BLaER1 treated with 17β-estradiol and CSF1 and Interleukin-3, amounts not matched to agents 10 nM and 100 nM (cell line): ENCODE measurements around the gene OCLN.
A peak's percentile ranks its signal among the peaks of the same experiment; 100 is the strongest.
"Not testable (repeated sequence)": the region's sequence is repeated elsewhere in the genome, so short reads cannot be mapped to it uniquely, and the experiment has no call there.

Experiments
- H3K27ac ChIP-seq, 11 experiments: shearing (Covaris generic); formaldehyde crosslinking; 2 replicates each; pipeline ENCODE4 v1.8.1; 2022
- H3K27me3 ChIP-seq, 11 experiments: shearing (Covaris generic); formaldehyde crosslinking; 2 replicates each; pipeline ENCODE4 v1.8.1; 2022
- H3K36me3 ChIP-seq, 11 experiments: shearing (Covaris generic); formaldehyde crosslinking; 2 replicates each; pipeline ENCODE4 v1.8.1; 2022
- H3K4me1 ChIP-seq, 10 experiments: shearing (Covaris generic); formaldehyde crosslinking; 2 replicates each; pipeline ENCODE4 v1.8.1; 2022
- H3K4me2 ChIP-seq, 11 experiments: shearing (Covaris generic); formaldehyde crosslinking; 2 replicates each; pipeline ENCODE4 v1.8.1; 2022
- H3K4me3 ChIP-seq, 10 experiments: shearing (Covaris generic); formaldehyde crosslinking; 2 replicates each; pipeline ENCODE4 v1.8.1; 2022
- H3K9ac ChIP-seq, 11 experiments: shearing (Covaris generic); formaldehyde crosslinking; 2 replicates each; pipeline ENCODE4 v1.8.1; 2022
- H3K9me3 ChIP-seq, 11 experiments: shearing (Covaris generic); formaldehyde crosslinking; replicated peaks in 1 of 11; 2 replicates each; pipeline ENCODE4 v1.8.1; 2022
- H4K20me1 ChIP-seq, 11 experiments: shearing (Covaris generic); formaldehyde crosslinking; 2 replicates each; pipeline ENCODE4 v1.8.1; 2022
- Cebpa-rat ChIP-seq, 11 experiments: shearing (Covaris generic); IDR thresholded peaks; 2 replicates each; pipeline ENCODE4 v1.8.1; 2022

Gene OCLN, protein sequence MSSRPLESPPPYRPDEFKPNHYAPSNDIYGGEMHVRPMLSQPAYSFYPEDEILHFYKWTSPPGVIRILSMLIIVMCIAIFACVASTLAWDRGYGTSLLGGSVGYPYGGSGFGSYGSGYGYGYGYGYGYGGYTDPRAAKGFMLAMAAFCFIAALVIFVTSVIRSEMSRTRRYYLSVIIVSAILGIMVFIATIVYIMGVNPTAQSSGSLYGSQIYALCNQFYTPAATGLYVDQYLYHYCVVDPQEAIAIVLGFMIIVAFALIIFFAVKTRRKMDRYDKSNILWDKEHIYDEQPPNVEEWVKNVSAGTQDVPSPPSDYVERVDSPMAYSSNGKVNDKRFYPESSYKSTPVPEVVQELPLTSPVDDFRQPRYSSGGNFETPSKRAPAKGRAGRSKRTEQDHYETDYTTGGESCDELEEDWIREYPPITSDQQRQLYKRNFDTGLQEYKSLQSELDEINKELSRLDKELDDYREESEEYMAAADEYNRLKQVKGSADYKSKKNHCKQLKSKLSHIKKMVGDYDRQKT

DNA sequence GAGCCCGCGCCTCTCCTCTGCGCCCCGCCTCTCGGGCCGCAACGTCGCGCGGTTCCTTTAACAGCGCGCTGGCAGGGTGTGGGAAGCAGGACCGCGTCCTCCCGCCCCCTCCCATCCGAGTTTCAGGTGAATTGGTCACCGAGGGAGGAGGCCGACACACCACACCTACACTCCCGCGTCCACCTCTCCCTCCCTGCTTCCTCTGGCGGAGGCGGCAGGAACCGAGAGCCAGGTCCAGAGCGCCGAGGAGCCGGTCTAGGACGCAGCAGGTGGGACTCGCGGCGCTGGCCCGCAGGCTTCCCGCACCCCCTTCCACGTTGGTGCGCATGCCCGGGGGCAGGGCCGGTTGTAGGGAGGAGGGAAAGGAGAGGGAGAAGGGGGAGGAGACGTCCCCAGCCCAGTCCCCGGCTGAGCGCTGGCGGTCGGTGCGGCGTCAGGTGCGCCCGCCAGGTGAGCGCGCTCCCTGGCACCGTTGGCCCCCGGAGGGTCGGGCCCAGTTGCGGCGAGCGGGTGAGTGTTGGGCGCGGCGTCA lies at the start of gene OCLN:
Gene OCLN, plus strand, starts transcription at position 400 of the 532 bp plus-strand sequence. CDS start 11,455 bp downstream, outside the sequence.
- Histone ChIP-seq H3K27me3 (peaks cover 43 to 65% (median 54%) of the 10 kb centered on the region in 11 experiments), H3K4me2 (peak within 1 kb of the TSS; percentile 92 to 100 (median 98)), H3K4me1 (peaks cover 8 to 23% (median 18%) of the 10 kb centered on the region in 10 experiments; a peak in 19 of 20 replicates), H3K36me3 (no peaks in the 10 kb centered on the region), H3K9ac (peak within 1 kb of the TSS in 10 of 11 experiments; percentile 43 to 66 (median 56); a peak in 18 of 22 replicates), H4K20me1 (peaks cover 0 to 13% (median 4%) of the 10 kb centered on the region in 11 experiments; a peak in 4 of 22 replicates), H3K27ac (peak within 1 kb of the TSS in 2 of 11 experiments; percentile 12 to 17; a peak in 1 of 22 replicates), H3K4me3 (peak within 1 kb of the TSS; percentile 54 to 79 (median 64)), H3K9me3 (peaks cover 0 to 8% (median 0%) of the 10 kb centered on the region in 11 experiments; a peak in 1 of 22 replicates)
- no peak for TF ChIP-seq Cebpa-rat (IDR thresholded peaks at IDR 0.05)

DNA sequence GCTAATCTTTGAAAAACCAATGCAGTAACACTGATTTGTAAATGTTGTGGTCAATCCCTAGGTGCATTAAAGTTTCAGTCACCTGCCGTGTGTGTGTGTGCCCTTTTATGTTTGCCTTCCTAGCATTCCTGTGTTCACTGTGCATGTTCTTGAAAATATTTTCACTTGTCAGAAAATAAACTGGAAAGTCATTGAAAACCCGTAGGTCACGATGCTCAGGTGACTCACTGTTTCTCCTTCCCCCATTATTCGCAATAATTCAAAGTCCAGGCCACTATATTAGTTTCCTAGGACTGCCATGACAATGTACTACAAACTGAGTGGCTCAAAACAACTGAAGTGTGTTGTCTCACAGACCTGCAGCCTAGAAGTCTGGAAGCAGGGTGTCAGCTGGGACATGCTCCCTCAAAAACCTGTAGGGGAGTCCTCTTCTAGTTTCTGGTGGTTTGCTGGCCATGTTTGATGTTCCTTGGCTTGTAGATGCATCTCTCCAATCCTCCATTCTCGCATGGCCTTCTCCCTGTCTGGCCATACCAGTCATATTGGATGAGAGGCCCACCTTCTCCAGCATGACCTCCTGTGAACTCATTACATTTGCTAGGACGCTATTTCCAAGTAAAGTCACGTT lies 48.3 kb upstream of the OCLN start:
- Histone ChIP-seq H3K9me3 (no peaks in the 10 kb centered on the region), H4K20me1 (no peaks in the 10 kb centered on the region), H3K27ac (no peak overlapping the region), H3K4me2 (no peak overlapping the region), H3K4me3 (no peak overlapping the region), H3K4me1 (peaks cover 0 to 9% (median 0%) of the 10 kb centered on the region in 10 experiments; a peak in 6 of 20 replicates), H3K9ac (no peak overlapping the region), H3K36me3 (no peaks in the 10 kb centered on the region), H3K27me3 (no peaks in the 10 kb centered on the region)
- TF ChIP-seq Cebpa-rat (IDR thresholded peaks at IDR 0.05) = no peak

DNA sequence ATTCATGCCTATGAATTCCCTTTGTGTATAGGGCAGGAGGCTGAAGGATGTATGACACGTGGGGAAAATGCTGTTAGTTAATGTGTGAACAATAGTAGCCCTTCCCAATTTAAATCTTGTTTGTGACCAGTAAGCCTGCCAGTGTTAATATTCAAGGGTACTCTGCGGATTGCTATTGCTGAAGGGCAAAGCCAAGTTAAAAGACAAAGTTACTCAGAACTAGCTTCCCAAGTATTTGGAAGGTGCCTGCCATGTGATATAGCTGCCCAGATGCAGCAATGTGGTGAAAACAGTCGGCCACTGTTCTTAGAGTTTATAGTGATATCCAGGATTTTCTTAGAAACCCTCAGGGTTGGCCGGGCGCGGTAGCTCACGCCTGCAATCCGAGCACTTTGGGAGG lies 43.1 kb upstream of the OCLN start:
- H3K9ac ChIP-seq = no peak overlapping the region
- no peak overlapping the region for H3K27ac ChIP-seq
- no peak overlapping the region for H3K4me3 ChIP-seq
- H4K20me1 ChIP-seq = no peaks in the 10 kb centered on the region
- no peaks in the 10 kb centered on the region; a peak in 1 of 20 replicates for H3K4me1 ChIP-seq
- no peak for TF ChIP-seq Cebpa-rat (IDR thresholded peaks at IDR 0.05)
- no peaks in the 10 kb centered on the region for H3K27me3 ChIP-seq
- no peaks in the 10 kb centered on the region for H3K9me3 ChIP-seq
- H3K4me2 ChIP-seq = no peak overlapping the region
- no peaks in the 10 kb centered on the region for H3K36me3 ChIP-seq

DNA sequence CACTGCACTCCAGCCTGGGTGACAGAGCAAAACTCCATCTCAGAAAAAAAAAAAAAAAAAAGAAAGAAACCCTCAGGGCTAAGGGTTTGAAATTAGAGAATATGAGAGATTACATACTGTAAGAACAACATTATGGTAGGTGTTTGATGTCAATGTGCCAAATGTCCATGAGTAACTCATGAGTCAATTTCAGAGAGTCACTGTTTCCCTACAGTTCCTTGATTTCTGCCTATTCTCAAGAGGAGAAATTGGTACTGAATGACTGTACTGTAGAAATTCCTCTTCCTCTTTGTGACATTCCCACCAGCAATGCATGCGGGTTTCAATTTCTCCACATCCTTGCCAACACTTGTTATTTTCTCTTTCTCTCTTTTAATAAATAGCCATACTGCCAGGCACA lies 42.5 kb upstream of the OCLN start:
- Histone ChIP-seq H3K4me1 (no peaks in the 10 kb centered on the region; a peak in 1 of 20 replicates), H4K20me1 (no peaks in the 10 kb centered on the region), H3K9me3 (no peaks in the 10 kb centered on the region), H3K4me3 (no peak overlapping the region), H3K27ac (no peak overlapping the region), H3K27me3 (no peaks in the 10 kb centered on the region), H3K4me2 (no peak overlapping the region), H3K36me3 (no peaks in the 10 kb centered on the region), H3K9ac (no peak overlapping the region)
- no peak for TF ChIP-seq Cebpa-rat (IDR thresholded peaks at IDR 0.05)

DNA sequence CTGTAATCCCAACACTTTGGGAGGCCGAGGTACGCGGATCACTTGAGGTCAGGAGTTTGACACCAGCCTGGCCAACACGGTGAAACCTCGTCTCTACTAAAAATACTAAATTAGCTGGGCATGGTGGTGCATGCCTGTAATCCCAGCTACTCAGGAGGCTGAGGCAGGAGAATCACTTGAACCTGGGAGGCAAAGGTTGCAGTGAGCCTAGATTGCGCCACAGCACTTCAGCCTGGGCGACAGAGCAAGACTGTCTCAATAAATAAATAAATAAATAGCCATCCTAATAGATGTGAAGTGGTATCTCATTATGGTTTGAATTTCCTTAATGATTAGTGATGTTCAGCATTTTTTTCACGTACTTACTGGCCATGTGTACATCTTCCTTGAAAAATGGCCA lies 42.1 kb upstream of the OCLN start:
- not testable (repeated sequence) for H3K9ac ChIP-seq, H3K27me3 ChIP-seq, H3K9me3 ChIP-seq, H3K4me1 ChIP-seq, H4K20me1 ChIP-seq, H3K4me3 ChIP-seq, H3K27ac ChIP-seq, H3K36me3 ChIP-seq, H3K4me2 ChIP-seq

DNA sequence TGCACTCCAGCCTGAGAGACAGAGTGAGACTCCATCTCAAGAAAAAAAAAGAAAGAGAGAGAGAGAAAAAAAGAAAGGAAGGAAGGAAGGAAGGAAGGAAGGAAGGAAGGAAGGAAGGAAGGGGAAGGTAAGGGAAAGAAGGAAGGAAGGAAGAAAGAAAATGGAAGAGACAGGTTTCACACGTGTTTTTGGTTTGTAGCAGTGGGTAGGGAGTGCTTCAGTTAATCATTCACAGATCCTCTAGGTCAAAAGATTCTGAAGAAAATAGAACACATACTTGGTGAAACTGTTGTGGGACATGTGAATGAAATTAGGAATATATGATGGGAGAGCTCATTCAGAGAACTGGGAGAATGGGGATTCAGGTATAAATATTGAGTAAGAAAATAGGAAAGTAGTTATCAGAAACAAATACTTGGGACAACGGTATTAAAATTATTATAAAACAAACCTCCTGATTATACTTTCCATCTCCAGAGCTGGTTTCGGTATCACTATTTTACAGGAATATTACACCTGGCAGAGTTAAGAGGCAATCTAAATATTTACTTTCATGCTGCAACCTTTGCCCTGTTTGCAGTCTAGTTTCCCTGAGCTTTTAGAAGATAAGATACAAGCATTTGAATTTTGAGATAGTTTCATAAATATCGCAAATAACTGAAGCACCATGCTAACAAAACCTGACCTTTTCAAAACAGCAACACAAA lies 40.5 kb upstream of the OCLN start:
- Histone ChIP-seq H3K4me2 (no peak overlapping the region), H3K36me3 (no peaks in the 10 kb centered on the region), H3K27me3 (no peaks in the 10 kb centered on the region), H3K4me1 (no peaks in the 10 kb centered on the region; a peak in 1 of 20 replicates), H3K9me3 (peaks cover 0 to 5% (median 0%) of the 10 kb centered on the region in 11 experiments; a peak in 1 of 22 replicates), H3K4me3 (no peak overlapping the region), H3K9ac (no peak overlapping the region), H3K27ac (no peak overlapping the region), H4K20me1 (no peaks in the 10 kb centered on the region)
- TF ChIP-seq Cebpa-rat (IDR thresholded peaks at IDR 0.05) = no peak

DNA sequence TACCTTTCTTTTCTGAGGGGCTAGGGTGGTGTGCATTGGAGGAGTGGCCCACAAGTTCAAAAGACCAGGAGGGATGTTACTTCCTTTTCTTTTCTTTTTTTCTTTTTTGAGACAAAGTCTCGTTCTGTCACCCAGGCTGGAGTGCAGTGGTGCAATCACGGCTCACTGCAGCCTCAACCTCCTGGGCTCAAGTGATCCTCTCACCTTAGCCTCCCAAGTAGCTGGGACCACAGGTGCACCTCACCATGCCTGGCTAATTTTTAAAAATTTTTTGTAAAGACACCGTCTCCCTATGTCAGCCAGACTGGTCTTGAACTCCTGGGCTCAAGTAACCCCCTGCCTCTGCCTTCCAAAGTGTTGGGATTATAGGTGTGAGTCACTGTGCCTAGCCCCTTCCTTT lies 39.1 kb upstream of the OCLN start:
- not testable (repeated sequence) for H3K27ac ChIP-seq, H3K27me3 ChIP-seq, H3K9me3 ChIP-seq, H3K4me2 ChIP-seq, H3K36me3 ChIP-seq, H3K4me3 ChIP-seq, H4K20me1 ChIP-seq, H3K9ac ChIP-seq, H3K4me1 ChIP-seq

DNA sequence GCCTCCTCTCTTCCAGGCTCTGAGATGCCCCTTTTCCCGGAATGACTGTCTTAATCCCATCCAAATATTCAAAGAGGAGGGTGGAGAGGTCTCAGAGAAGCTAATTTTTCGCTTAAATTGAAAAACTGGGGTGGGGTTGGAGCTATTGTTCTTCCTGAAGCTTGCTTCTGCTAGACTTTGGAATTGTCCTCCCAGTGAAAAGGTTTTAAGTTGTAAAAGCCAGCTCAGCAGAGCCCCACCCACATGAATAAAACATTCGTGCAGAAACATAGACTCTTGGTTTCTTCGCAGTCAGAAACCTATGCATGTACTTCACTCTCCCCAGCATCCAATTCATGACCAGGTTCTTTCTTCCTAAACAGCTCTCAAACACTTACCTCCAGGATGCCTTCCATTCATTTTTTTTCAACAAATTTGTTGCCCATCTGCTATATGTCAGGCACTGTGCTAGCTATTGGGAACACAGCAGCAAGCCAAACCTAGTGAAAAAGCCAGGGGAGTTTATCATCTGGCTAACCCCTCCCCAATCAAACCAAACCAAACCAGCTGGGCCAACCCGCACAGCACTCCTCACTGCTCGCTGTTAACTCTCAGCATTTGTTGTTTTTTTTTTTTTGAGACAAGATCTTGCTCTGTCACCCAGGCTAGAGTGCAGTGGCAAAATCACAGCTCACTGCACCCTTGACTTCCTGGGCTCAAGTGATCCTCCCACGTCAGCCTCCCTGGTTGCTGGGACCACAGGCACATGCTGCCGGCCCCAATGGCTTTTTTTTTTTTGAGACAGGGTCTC lies 37.9 kb upstream of the OCLN start:
- H3K4me1 ChIP-seq = no peaks in the 10 kb centered on the region; a peak in 1 of 20 replicates
- H3K27me3 ChIP-seq = no peaks in the 10 kb centered on the region
- no peak overlapping the region for H3K4me2 ChIP-seq
- no peak for TF ChIP-seq Cebpa-rat (IDR thresholded peaks at IDR 0.05)
- no peaks in the 10 kb centered on the region for H3K36me3 ChIP-seq
- no peak overlapping the region for H3K27ac ChIP-seq
- peaks cover 0 to 10% (median 5%) of the 10 kb centered on the region in 11 experiments; a peak in 13 of 22 replicates for H3K9me3 ChIP-seq
- H4K20me1 ChIP-seq = no peaks in the 10 kb centered on the region
- no peak overlapping the region for H3K9ac ChIP-seq
- H3K4me3 ChIP-seq = no peak overlapping the region

DNA sequence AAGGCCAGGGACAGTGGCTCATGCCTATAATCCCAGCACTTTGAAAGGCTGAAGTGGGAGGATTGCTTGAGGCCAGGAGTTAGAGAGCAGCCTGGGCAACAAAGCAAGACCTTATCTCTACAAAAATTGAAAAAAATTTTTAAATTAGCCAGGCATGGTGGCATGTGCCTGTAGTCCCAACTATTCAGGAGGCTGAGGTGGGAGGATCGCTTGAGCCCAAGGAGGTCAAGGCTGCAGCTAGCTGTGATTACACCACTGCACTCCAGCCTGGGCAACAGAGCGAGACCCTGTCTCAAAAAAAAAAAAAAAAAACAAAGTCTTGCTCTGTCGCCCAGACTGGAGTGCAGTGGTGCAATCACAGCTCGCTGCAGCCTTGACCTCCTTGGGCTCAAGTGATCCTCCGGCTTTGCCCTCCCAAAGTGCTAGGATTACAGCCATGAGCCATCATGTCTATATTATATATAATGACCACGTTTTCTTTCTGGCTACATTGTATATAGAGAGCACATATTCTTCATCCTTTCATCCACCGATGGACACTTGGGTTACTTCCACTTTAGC lies 37.1 kb upstream of the OCLN start:
- not testable (repeated sequence) for H3K27me3 ChIP-seq, H3K9me3 ChIP-seq, H3K36me3 ChIP-seq, H4K20me1 ChIP-seq, H3K4me1 ChIP-seq, H3K9ac ChIP-seq, H3K4me3 ChIP-seq, H3K27ac ChIP-seq, H3K4me2 ChIP-seq
